Measurements from ENCODE around the gene HSPB3.

- TF ChIP-seq CTCF (conservative IDR thresholded peaks at IDR 0.05; ENCODE audit: low read length) (no peak), EZH2phosphoT487 (IDR thresholded peaks at IDR 0.05; ENCODE audit: borderline replicate concordance) (no peak)
Measured at GRCh38 chr5:54438620-54439389, 16.7 kb upstream of the HSPB3 start.

Measured in Loucy (cell line).